Stimulated activated CD4-positive, alpha-beta T cell treated with anti-CD3 and anti-CD28 coated beads, Interleukin-1b, Interleukin-23, amount 100 ng/mL, for 48 hours (primary cell): ENCODE measurements around the gene PACS2.
"Not testable (repeated sequence)": the region's sequence is repeated elsewhere in the genome, so short reads cannot be mapped to it uniquely, and the experiment has no call there.

ENCODE experiments used
- DNase-seq: peaks from one replicate; pipeline ENCODE4 v3.0.0-alpha.2; 2020

The PACS2 gene

DNA sequence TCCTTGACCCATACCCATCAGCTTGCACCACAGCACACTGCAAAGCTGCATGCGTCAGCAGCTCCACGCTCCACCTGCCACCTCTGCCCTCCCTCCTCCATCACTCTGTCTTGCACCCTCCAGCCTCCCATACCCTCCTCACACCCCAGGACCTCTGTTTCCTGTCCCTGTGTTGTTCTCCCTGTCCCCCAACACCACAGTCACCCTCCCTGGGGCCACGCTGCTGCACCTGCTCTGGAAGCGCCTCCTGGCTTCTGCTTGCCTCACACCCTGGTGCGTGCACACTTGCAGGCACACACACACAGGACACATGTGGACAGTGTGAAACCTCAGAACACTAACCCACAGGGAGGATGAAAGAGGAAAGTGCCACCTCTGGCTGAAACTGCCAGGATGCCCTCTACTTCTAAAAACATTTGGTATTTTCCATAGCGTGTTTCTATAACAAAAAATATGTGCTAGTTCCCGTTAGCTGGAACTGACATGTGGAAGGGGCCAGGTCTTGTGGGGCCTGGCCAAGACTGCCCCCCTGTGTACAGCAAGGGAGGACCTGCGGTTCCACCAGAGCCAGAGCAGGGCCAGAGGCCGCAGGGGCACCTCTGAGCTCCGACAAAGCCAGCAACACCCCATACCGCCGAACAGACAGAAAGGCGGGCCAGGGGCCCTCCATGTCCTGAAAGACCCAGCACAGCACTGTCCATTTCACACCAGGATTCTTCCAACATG, 23.8 kb upstream of the PACS2 start:
- DNase-seq = no peak

DNA sequence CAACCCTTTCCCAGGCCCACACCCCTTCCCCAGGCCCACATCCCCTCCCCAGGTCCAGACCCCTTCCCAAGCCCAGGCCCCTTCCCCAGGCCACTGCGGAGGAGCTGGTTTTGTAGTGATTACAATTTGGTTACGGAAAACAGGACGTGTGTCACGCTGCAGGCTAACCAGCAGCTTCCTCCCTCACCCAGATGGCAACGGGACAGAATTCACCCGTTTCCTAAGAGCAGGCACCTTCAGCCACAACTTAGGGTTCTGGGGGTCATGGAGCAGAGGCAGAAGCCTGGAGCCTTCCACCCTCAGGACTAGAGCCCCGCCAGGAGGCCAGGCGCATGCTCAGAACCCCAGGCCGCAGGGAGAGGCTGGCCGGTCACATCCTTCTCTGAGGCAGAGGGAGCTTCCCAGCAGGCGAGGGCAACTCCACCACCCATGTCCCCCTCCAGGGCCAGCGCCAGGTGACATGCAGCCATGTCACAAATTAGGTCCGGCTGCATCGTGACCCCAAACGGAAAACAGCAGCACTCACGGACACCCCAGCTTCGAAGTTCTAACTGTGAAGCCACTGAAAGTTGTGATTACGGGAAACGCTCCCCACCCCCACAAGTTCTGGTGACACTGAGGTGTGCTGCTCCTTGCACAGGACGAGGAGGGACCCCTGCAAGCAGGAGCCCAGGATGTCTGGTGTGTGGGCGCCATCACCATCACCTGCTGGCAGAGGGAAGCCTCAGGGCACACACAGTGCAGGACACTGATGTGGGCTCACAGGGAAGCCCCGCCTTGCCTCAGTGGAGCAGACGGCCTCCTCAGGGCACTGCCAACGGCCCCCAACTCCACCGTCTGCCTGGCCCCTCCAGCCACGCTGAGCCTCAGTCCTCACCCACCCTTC, 21.5 kb upstream of the PACS2 start:
- no peak for DNase-seq

DNA sequence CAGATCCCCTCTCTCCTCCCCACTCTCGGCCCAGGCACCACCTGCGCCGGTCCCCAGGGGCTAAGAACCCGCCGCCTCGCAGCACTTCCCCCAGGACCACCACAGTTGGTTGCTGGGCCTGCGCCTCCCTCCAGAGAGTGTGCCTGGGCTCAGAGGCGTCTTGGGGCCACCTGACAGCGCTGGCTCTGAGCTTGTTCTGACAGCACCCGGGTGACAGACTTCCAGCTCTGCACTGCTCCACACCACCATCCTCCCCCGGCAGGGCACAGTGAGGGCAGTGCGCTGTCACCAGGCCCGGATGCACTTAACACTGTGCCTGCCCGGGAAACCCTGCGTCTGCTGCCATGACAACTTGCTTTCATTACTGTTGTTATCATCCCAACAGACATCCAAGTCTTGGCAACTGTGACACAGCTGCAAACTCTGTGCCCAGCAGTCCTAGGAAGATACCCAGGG, 20.4 kb upstream of the PACS2 start:
- peak; percentile 73 for DNase-seq

DNA sequence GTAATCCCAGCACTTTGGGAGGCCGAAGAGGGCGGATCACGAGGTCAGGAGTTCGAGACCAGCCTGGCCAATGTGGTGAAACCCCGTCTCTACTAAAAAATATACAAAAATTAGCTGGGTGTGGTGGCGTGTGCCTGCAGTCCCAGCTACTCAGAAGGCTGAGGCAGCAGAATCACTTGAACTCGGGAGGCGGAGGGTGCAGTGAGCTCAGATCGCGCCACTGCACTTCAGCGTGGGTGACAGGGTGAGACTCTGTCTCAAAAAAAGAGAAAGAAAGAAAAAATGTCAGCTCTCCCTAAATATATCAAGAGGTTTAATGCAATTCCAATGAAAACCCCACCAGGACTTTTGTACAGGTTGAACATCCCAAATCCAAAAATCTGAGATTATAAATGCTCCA, 17.2 kb upstream of the PACS2 start:
- DNase-seq = not testable (repeated sequence)

DNA sequence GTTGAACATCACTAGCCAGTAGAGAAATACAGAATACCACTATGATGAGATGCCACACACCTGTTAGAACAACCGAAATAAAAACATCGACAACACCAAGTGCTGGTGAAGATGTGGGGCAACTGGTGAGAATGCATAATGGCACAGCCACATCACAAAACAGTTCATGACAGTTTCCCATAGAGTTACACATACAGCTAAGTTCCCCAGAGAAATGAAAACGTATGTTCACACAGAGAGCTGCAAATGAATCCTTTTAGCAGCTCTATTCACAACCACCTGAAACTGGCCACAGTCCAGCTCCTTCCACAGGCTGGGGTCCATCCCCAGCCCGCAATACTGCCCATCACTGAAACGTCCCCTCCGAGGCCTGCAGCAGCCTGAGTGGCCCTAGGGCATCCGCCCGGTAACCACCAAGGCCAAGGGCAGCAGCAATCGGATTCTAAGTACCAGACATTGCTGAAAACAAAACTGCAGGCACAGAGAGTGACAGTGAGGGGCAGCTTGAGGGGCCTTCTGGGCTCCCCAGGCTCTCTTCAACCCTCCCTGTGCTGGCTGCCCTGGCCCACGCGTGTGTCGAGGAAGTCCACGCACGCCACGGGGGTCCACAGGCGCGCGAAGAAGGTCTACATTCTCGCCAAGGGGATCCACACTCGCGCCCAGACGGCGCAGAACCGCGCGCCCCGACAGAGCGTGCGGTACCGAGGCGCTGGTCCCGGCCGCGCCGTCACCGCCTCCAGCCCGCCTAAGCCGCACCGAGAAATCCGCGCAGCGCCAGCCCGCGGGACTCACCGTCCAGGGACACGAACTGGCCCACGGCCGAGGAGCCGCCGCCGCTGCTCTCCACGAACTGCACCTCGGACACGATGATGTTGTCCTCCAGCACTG, 14.7 kb upstream of the PACS2 start:
- DNase-seq = peak; percentile 23

DNA sequence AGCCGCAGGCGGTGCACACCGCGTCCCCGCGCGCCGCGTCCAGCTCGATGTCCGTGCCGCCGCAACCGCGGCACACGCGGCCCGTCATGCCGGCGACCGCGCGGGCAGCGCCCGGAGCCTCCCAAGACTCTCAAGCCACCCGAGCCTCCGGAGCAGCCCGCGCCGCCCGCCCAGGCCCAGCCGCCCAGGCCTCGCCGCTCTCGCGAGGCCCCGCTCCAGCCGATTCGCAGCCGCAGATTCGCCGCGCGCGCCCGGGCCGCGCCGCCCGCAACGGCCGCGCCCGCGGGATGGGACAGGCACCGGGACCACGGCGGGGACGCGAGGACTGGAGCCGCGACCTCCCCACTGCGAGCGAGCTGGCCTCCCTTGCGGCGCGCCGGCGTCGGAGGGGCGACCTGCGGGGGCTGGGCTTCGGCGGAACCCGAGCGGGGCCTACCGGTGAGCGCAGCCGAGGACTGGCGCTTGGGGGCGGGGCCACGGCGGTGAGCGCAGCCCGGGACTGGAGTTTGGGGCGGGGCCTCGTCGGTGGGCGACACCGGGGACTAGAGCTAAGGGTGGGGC, 13.9 kb upstream of the PACS2 start, which contains the start of gene BRF1:
Gene BRF1, minus strand, starts transcription at position 460 of the 561 bp plus-strand sequence. Its CDS starts 372 bp downstream, at position 88.
- peak; percentile 96 for DNase-seq

DNA sequence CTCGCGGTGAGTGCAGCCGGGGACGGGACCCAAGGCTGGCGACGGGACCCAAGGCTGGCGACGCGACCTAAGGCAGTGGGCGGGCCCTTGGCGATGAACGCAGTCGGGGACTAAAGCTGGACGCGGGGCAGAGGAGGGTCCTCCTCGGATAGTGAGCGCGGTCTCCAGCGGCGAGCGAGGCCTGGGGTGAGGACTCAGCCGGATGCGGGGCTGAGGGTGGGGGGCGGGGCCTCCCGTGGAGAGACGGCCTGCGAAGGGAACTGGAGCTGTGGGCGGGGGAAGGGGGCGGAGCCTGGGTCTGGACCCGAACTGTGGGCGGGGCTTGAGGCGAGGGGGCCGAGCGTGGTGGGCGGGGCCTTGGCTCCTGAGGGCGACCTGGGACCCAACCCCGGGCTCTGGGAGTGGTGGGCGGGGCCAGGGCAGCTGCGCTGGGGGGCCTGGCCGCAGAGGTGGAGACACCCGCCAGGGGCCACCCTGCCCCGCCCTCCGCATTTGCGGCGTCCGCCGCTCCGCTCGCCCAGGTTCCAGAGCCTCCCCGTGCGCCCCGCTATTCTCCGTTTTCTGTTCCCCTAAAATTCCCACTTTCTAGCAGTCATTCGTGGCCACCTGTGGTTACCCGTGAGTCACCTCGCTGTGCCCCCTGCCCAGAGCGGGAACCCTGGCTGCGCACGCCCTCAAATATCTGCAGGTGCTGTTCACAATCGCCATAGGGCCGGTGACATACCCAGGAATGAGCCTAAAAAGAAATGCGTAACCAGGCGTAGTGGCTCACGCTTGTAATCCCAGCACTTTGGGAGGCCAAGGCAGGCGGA, 13.2 kb upstream of the PACS2 start:
- DNase-seq = peak; percentile 98

DNA sequence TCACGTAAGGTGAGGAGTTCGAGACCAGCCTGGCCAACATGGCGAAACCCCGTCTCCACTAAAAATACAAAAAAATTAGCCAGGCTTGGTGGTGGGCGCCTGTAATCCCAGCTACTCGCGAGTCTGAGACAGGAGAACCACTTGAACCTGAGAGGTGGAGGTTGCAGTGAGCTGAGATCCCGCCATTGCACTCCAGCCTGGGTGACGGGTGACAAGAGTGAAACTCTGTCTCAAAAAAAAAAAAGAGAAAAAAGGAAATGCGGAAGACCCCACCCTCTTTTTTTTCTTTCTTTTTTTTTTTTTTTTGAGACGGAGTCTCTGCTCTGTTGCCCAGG, 12.7 kb upstream of the PACS2 start:
- DNase-seq = not testable (repeated sequence)

DNA sequence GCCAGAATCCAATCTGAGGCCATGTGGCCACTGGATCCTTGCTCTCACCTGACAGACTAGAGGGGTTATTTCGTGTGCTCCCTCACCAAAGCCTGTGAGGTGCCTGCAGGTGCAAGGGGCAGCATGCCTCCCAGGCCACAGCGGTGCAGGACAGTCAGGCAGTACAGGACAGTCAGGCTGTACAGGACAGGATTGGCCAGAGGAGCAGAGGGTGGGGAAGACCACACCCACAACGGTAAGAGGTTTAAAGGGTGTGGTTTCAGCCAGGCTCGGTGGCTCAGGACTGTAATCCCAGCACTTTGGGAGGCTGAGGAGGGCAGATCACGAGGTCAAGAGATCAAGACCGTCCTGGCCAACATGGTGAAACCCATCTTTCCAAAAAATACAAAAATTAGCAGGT, 10.6 kb upstream of the PACS2 start:
- DNase-seq = no peak

DNA sequence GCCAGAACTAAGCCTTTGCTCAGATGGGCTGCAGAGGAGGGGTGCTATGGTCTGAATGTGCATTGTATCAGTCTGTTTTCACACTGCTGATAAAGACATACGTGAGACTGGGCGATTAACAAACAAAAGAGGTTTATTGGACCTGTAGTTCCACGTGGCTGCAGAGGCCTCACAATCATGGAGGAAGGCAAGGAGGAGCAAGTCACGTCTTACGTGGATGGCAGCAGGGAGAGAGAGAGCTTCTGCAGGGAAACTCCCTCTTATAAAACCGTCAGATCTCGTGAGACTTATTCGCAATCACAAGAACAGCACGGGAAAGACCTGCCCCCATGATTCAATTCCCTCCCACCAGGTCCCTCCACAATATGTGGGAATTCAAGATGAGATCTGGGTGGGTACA, 10.0 kb upstream of the PACS2 start:
- DNase-seq = no peak

DNA sequence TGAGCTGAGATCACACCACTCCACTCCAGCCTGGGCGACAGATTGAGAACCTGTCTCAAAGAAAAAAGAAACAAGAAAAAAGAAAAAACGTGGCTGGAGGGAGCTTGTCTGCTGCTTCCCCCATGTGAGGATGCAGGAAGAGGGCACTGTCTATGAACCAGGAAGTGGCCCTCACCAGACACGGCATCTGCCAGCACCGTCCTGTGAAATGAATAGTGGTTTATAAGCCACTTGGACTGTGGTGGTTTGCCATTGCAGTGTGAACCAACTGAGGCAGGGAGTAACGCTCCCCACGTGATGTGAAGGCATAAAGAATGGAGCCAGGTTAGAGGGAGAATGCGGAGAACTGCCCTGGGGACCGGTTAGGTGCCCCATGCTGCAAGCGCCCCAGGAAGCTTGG, 9.2 kb upstream of the PACS2 start:
- DNase-seq = no peak

DNA sequence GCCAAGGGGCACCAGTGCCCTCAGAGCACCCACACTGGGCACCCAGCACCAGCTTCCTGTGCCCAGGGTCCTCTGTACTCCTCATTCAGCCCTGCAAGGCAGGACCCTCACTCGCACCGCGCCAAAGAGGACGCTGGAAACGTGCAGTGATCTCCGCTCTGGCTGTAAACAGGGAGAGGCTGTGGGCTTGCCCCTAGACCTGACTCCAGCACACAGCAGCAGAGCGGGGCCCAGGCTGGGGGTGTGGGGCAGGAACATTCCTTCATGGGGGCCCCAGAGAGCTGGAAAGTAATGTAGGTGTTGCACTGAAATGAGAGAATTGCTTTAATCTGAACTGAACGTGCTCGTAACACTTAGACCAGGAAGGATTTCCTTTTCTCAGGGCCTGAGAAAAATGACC, 8.8 kb upstream of the PACS2 start:
- DNase-seq = no peak

DNA sequence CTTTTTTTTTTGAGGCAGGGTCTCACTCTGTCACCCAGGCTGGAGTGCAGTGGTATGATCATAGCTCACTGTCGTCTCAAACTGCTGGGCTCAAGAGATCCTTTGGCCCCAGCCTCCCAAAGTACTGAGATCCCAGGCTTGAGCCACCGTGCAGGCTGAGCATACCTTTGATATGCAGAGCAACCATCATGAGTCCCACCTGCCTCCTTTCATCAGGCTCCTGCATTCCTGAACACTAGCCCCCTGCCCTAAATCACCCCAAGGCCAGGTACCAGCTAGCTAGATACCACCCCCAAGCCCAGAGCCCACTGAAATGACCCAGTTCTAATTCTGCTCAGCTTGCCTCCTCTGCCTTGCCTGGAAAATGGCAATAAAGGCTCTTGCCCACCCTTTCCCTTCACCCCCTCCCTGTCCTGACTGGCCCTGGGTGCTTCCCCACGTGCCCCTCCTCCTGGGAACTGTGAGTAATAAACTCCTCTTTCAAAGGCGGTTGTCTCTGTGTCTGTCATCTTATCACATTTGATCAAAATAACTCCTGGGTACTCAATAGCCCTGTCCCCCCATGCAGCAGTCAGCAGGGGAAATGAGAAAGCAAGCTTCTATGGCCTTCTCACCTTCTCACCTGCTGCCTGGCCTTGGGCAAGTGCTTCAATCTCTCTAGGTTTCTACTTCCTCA, 7.4 kb upstream of the PACS2 start:
- DNase-seq = no peak

DNA sequence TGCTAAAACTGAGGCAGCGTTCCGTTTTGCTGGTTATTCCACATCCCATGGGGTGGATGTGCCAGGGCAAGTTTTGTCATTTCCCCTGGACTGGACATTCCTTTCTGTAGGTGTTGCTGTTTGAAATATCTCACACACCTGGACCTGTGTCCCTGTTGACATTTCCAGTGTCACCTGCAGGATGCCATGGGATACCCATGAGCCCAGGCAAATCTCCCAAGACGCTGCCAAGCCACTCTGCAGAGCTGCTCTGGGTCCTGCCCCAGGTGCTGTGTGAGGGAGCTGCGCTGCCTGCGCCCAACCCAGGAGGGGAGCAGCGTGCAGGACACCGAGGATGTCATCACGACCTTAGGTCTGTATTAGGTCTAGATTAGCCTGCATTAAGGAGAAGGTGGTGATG, 5.2 kb upstream of the PACS2 start:
- no peak for DNase-seq

DNA sequence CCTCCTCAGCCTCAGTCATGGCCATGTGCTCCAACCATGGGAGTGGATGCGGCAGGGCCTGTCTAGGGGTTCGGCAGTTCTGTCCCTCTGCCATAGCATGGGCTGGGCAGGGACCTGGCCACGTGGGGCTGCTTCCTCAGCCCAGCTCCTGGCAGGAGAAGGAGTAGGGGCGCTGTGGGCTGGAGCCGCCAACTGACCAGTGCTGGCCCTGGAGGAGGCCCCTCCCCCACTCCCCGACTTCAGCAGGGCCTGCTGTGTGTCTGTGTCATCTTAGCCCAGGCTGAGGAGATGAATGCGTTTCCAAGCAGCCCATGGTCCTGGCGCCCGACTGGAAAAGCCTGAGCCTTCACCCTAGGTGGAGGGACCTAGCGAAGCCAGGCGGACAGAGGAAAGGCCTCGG, 2.7 kb upstream of the PACS2 start:
- DNase-seq = no peak

DNA sequence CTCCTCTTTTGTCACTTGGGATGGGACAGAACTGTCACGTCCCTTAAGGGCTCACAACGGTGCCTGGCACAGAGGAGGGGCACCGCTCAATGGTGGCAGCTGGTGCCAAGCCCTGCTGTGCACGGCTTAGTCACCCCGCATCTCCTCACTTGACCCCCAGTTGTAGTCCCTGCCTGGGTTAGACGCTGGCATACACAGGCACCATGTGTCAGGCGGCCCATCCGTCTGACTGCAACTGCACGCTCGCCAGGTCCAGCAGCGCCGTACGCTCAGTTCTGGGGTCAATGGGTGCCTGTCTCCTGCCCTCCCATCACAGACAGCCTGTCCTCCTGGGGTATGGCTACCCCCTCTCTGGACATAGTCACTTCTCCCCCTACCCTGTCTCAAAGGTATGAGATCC, 1.6 kb upstream of the PACS2 start:
- no peak for DNase-seq

DNA sequence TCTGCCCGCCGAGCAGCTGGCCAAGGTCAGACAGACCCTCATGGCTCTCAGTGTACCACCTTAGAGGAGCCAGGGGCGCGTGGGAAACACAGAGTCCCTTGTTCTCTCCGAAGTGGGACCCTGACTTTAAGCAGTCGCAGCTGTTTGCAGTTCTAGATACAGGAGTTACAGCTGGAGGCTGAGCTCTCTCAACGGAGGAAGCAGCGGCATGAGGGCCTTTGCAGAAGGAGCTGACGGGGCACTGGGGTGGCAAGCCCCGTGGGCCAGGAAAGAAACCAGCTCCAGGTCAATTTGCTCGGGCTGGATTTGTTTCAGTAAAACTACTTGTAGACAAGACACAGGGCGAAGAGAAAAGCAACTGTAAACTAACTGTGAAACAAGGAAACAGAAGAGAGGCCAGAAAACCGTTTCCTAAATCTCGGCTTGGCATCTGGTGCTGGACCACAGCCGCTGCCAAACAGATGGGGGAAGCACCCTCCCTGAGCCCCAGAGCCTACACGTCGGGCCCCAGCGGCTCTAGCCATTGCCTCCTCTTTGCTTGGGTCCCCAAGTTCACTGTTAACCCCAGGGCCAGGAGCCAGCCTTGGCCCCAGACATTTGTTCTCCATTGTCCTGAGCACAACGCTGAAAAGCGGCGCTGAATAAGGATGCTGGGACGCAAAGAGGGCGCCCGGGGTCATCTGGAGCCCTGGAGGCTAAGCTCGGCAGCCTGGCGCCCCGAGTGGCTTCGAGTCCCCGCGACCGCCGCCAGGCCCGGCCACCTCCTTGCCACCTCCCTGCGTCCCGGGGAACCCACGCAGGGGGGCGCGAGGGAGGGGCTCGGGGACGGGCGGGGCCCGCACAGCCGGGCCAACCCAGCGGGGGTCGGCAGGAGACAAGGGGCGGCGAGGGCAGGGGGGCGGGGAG, 914 bp upstream of the PACS2 start:
- DNase-seq = no peak

DNA sequence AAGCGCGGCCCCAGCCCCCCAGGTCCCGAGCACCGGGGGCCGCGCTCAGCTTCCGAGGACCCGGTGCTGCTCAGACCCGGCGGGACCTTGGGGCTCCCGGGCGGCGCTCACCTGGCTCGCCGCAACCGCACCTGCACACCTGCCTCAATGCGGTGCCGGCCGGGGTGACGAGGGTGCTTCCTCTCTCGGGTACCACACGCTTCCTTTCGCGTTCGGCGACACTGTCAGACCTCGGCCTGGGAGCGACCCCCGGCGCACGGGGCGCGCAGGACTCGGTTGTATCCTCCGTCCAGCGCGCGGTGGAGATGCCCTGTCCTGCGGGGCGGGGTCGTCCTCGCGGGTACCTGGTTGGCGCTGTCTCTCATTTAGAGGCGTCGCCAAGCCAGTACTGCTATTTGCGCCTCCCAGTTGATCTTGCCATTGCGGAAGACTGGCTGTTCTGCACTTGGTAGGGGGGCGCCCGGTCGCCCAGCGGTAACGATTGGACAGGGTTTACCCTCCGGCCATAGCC, 718 bp downstream of the PACS2 start:
- no peak for DNase-seq

DNA sequence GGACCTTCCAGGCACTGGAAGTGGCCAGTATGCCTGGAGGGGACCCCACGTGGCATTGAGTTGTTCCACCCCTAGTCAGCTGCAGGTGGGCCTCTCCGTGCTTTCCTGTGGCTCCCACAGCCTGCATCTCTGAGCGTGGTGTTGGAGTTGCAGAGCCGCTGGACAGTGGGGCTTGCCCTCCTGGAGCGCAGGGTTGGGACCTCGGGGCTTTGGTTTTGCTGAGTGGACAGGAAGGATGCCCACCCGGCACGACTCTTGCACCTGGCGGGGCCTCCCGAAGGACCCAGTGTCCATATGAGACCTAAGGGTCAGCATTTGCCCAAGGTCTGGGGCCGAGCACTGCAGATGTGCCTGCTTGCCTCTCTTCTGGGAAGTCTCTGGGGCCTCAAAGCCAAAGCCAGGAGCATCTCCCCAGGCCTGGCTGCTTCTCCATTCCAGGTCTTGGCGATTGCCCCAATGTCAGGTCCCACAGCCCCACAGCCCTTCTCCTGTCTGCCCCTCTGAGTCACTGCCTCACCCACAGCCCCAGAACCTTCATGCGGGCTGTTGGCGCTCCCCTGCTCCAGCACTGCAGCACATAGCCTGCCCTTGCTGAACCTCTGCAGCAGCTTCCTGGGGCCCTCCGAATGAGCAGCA, 1.5 kb downstream of the PACS2 start:
- no peak for DNase-seq

DNA sequence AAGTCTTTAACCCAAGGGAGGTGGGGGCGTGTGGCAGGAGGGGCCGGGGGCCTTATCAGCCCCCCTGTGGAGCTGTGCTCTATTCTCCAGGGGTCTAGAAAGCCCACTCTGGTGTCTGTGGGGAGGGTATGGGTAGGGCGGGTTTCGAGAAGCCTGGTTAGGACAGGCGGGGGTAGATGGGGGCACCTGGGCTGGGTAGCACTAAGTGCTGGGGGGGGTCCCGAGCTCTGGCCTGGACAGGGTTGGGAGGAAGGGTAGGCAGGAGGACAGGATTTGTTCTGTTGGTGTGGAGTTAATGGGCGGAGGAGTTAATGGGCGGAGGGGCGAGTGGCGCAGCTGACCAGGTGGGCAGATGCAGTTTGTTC, 2.0 kb downstream of the PACS2 start:
- DNase-seq = no peak
